Activated CD8-positive, alpha-beta memory T cell treated with anti-CD3 and anti-CD28 coated beads, Interleukin-2, amount 10 ng/mL, durations not matched to agents 7 days and 5 days (primary cell): ENCODE results near the gene NOTUM. TPM values are rescaled to one million over a fixed set of nuclear protein-coding genes. Genes with fewer than 3 reads are reported as not detected.
A peak's percentile ranks its signal among the peaks of the same experiment; 100 is the strongest.

ENCODE experiments used
- ATAC-seq: fragments of 150-1000 bp; cut with Tn5 transposase; one replicate; pipeline ENCODE4 v1.10.0; 2021; ENCODE audit warnings: moderate library complexity
- CTCF ChIA-PET: fragments of 350-600 bp; sonication (Branson Sonifier 250); formaldehyde crosslinking; loops from one replicate; lab custom pipeline; 2021; ENCODE audit warnings: antibody characterized with exemption; lab: Charles Lee
- DNase-seq: peaks from one replicate; pipeline ENCODE4 v3.0.0-alpha.2; 2020
- H3K27ac Mint-ChIP-seq: one replicate; pipeline ENCODE4 v1.8.0; 2021; ENCODE audit warnings: mild to moderate bottlenecking, mixed read lengths
- H3K27me3 Mint-ChIP-seq: one replicate; pipeline ENCODE4 v1.8.0; 2021; ENCODE audit warnings: mixed read lengths
- H3K36me3 Mint-ChIP-seq: one replicate; pipeline ENCODE4 v1.8.0; 2021; ENCODE audit warnings: mild to moderate bottlenecking, mixed read lengths
- H3K4me1 Mint-ChIP-seq: one replicate; pipeline ENCODE4 v1.8.0; 2021; ENCODE audit warnings: mixed read lengths
- H3K4me3 Mint-ChIP-seq: one replicate; pipeline ENCODE4 v1.8.0; 2021; ENCODE audit warnings: mild to moderate bottlenecking, moderate library complexity, mixed read lengths
- H3K9me3 Mint-ChIP-seq: one replicate; pipeline ENCODE4 v1.8.0; 2022; ENCODE audit warnings: low read depth, mixed read lengths
- total RNA-seq, 2 experiments: library from RNA; stranded (reverse); gene quantifications; one replicate each; pipeline ENCODE4 v1.2.3, GENCODE V29; 2021

NOTUM gene
- total RNA-seq, 2 experiments from 2014 or later = 0.21 TPM; not detected in 1

GRCh38 chr17:81978524-81979298 is 17.7 kb upstream of the NOTUM start:
- peak overlapping the region; percentile 53 for H3K4me3 Mint-ChIP-seq

DNA sequence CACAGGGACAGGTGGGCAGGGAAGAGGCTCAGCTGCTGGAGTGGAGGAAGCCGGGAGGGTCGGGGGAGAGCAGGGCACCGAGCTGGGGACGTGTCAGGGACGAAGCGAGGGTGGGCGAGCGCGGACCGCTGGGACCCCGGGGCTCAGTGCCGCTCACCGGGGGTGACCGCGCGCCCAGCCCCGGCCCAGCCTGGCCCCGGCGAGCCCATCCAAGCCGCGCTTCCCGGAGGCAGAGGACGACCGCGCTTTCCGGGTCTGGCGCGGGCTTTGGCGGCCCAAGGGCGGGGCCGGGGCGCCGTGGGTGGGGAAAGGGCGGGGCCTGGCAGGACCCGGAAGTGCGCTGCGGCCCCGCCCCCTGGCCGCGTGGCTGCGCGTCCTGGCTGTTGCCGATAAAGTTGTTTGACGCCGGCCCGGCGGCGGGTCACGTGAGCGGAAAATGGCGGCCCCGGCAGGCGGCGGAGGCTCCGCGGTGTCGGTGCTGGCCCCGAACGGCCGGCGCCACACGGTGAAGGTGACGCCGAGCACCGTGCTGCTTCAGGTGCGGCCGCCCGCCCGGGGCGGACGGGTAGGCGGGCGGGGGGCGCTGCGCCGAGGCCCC is 16.3 kb upstream of the NOTUM start, which contains the start of gene ASPSCR1:
Gene ASPSCR1 (plus strand): TSS at position 419 of the 598 bp plus-strand sequence. CDS start 18 bp downstream, at position 437.
- Mint-ChIP-seq H3K27ac (peak within 1 kb of the TSS; percentile 98), H3K9me3 (no peaks in the 10 kb centered on the region), H3K4me1 (peaks cover 29% of the 10 kb centered on the region), H3K4me3 (peak within 1 kb of the TSS; percentile 93), H3K36me3 (peaks cover 1% of the 10 kb centered on the region), H3K27me3 (peaks cover 5% of the 10 kb centered on the region)
- ATAC-seq (peak; percentile 89), DNase-seq (peak; percentile 91)
- CTCF ChIA-PET = interaction anchor here (0.7 to 3.0 kb wide), 5 partner anchors 11 to 45 kb away, joined by 3 to 22 read pairs (median 5); partner anchors contain the start of genes CENPX and LRRC45

More at GRCh38 chr17:81978524-81979298, 17.7 kb upstream of the NOTUM start:
- no peak for ATAC-seq
- Mint-ChIP-seq H3K27ac (peak overlapping the region; percentile 17), H3K9me3 (no peaks in the 10 kb centered on the region), H3K27me3 (peaks cover 5% of the 10 kb centered on the region), H3K36me3 (peaks cover 1% of the 10 kb centered on the region), H3K4me1 (peaks cover 29% of the 10 kb centered on the region)
- DNase-seq = no peak
- CTCF ChIA-PET = interaction anchor here (0.7 to 1.5 kb wide), 4 partner anchors 10 to 51 kb away, joined by 3 to 6 read pairs (median 3); no protein-coding TSS in a partner anchor

DNA sequence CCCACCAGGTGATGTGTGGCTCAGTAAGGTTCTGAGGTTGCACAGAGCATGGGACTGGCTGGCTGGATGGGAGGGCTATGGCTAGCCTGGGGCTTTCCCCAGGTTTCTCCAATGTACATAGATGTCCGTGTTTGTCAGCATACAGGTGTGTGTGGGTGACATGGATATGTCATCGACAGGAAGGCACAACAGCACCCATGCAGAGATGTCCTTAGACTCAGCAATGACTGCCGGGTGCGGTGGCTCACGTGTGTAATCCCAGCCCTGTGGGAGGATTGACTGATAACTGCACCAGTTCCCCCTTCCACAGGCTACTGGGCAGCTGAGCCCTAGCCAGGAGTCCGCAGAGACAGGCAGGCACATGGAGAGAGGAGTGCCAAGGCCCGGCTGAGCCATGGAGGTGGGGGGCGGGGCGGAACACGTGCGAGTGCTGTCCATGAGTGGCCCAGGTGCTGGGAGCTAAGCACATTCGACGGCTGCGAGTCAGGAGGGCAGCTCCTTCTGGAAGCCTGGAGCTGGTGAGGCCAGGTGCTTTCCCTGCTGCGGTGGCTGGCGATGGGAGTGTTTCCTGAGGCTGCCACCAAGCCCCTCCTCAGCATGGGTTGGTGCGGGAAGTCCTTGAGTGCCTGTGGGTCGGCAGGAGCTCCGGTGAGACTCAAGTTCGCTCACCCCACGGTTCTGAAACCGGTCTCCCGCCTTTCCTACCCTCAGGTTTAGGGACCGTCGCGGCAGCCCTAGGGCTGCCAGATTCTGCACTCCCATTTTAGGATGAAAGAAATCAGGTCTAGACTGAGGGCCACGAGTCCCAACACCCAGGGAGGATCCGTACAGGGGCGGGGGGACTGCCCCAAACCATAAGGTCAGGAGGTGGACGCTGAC is 15.6 kb upstream of the NOTUM start:
- H3K4me3 Mint-ChIP-seq = peak overlapping the region; percentile 93
- H3K9me3 Mint-ChIP-seq = no peaks in the 10 kb centered on the region
- peak overlapping the region; percentile 98 for H3K27ac Mint-ChIP-seq
- H3K4me1 Mint-ChIP-seq = peaks cover 28% of the 10 kb centered on the region
- H3K36me3 Mint-ChIP-seq = peaks cover 1% of the 10 kb centered on the region
- H3K27me3 Mint-ChIP-seq = peaks cover 5% of the 10 kb centered on the region
- ATAC-seq (no peak), DNase-seq (peak; percentile 53)
- CTCF ChIA-PET = interaction anchor here (0.9 to 3.0 kb wide), 4 partner anchors 10 to 46 kb away, joined by 4 to 22 read pairs (median 6); partner anchors contain the start of genes CENPX and LRRC45

DNA sequence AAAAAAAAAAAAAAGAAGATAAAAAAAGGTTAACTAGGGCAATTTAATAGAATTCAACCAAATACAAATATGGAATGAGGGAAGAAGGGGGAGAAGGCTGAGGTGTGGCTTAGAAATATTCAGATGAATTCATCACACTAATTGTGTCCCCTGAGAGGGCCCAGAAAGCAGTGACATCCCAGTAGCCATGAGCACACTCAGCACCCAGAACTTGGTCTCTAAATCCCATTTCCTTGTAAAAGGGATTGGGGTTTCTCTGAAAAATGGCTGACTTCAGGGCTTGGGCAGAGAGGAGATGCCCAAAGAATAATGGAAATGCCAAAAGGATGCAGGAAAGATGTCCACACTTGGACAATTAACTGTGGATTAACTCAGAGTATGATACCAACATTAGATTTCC is 12.4 kb upstream of the NOTUM start:
- Mint-ChIP-seq H3K4me3 (no peak overlapping the region), H3K27me3 (peaks cover 5% of the 10 kb centered on the region), H3K36me3 (peaks cover 1% of the 10 kb centered on the region), H3K4me1 (peaks cover 9% of the 10 kb centered on the region), H3K27ac (no peak overlapping the region), H3K9me3 (no peaks in the 10 kb centered on the region)
- DNase-seq (no peak), ATAC-seq (no peak)
- CTCF ChIA-PET = no interaction called here

- Mint-ChIP-seq H3K4me3 (no peak overlapping the region), H3K4me1 (peaks cover 7% of the 10 kb centered on the region), H3K36me3 (no peaks in the 10 kb centered on the region), H3K9me3 (no peaks in the 10 kb centered on the region), H3K27ac (no peak overlapping the region), H3K27me3 (peaks cover 10% of the 10 kb centered on the region)
- ATAC-seq = no peak
- CTCF ChIA-PET = interaction anchor here (1.1 to 2.8 kb wide), 7 partner anchors 9 to 69 kb away, joined by 3 to 20 read pairs (median 5); partner anchors contain the start of gene DCXR
- DNase-seq = no peak
Observed at GRCh38 chr17:81968850-81969812, 8.1 kb upstream of the NOTUM start.

DNA sequence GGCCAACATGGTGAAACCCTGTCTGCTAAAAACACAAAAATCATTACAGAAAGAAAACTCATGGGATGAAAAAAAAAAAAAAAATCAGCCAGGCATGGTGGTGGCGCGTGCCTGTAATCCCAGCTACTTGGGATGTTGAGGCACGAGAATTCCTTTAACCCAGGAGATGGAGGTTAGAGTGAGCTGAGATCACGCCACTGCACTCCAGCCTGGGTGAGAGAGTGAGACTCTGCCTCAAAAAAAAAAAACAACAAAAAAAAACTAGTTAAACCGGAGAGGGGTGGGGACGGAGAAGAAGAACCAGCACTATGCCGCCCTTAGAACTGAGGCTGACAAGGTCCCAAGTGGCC is 7.4 kb upstream of the NOTUM start:
- DNase-seq = no peak
- peaks cover 17% of the 10 kb centered on the region for H3K27me3 Mint-ChIP-seq
- no peaks in the 10 kb centered on the region for H3K36me3 Mint-ChIP-seq
- H3K9me3 Mint-ChIP-seq = no peaks in the 10 kb centered on the region
- peaks cover 7% of the 10 kb centered on the region for H3K4me1 Mint-ChIP-seq
- peak overlapping the region; percentile 47 for H3K4me3 Mint-ChIP-seq
- ATAC-seq = no peak
- CTCF ChIA-PET = interaction anchor here (1.1 to 2.8 kb wide), 7 partner anchors 9 to 70 kb away, joined by 3 to 20 read pairs (median 5); partner anchors contain the start of gene DCXR
- H3K27ac Mint-ChIP-seq = no peak overlapping the region

- no peaks in the 10 kb centered on the region for H3K36me3 Mint-ChIP-seq
- peaks cover 23% of the 10 kb centered on the region for H3K27me3 Mint-ChIP-seq
- DNase-seq (peak; percentile 90), ATAC-seq (peak; percentile 97)
- H3K4me3 Mint-ChIP-seq = peak overlapping the region; percentile 47
- H3K27ac Mint-ChIP-seq = peak overlapping the region; percentile 43
- H3K4me1 Mint-ChIP-seq = peaks cover 7% of the 10 kb centered on the region
- CTCF ChIA-PET = interaction anchor here (0.6 to 2.8 kb wide), 10 partner anchors 8 to 258 kb away, joined by 3 to 20 read pairs (median 4); partner anchors contain the start of gene DCXR
- no peaks in the 10 kb centered on the region for H3K9me3 Mint-ChIP-seq
Observed at GRCh38 chr17:81967533-81968395, 6.8 kb upstream of the NOTUM start.

GRCh38 chr17:81967244-81967532 is 6.2 kb upstream of the NOTUM start:
- Mint-ChIP-seq H3K27ac (no peak overlapping the region), H3K9me3 (no peaks in the 10 kb centered on the region), H3K27me3 (peaks cover 29% of the 10 kb centered on the region), H3K4me3 (no peak overlapping the region), H3K4me1 (peaks cover 7% of the 10 kb centered on the region), H3K36me3 (no peaks in the 10 kb centered on the region)
- ATAC-seq (no peak), DNase-seq (no peak)
- CTCF ChIA-PET = interaction anchor here (1.1 to 2.8 kb wide), 5 partner anchors 10 to 71 kb away, joined by 3 to 20 read pairs (median 5); partner anchors contain the start of gene DCXR

DNA sequence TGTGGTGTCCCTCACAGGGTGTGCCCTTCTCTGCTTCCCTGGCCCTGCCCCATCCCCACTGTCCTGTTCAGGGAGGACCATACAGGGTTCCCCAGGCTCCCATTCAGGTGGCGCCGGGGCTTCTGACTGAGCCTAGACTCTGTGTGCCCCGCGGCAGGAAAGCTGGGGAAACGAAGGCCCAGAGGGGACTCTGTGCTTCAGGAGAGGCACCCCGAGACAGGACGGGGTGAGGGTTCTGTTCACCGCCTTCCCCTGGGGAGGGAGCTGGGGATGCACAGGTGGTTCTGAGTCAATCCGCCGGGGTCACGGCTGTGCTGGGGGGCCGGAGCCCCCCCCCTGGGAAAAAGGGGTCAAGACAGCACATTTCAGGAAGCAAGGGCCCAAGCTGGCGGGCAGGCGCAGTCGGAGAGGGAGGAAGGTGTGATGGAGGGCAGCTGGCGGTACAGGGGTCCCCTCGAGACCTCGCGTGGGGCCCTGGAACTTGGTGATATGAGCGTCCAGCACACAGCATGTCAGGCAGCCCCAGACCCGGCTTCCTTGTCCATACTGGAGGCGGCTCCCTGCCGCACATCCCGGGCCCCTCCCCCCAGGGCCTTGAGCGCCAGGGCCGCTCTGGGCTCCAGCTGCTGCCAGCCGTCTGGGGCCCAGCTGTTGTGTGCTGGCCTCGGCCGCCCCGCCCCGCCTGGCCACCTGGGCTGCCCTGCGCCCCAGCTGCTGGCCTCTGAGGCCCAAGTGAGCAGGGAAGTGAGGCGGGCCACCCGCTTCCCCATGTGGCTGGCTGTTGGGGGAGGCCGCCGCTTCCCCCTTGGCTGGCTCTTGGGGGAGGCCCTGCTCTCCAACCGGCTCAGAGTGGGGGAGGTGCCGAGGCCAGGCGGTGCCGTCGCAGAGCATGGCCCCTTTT is 5.6 kb upstream of the NOTUM start:
- no peak for ATAC-seq
- Mint-ChIP-seq H3K9me3 (no peaks in the 10 kb centered on the region), H3K4me1 (peaks cover 7% of the 10 kb centered on the region), H3K36me3 (no peaks in the 10 kb centered on the region), H3K4me3 (no peak overlapping the region), H3K27ac (no peak overlapping the region), H3K27me3 (peaks cover 31% of the 10 kb centered on the region)
- CTCF ChIA-PET = interaction anchor here (1.1 to 2.8 kb wide), 3 partner anchors 10 to 54 kb away, joined by 3 to 20 read pairs (median 4); no protein-coding TSS in a partner anchor
- no peak for DNase-seq

GRCh38 chr17:81964081-81964849 is 3.3 kb upstream of the NOTUM start:
- CTCF ChIA-PET = interaction anchor here (1.8 to 2.4 kb wide), 2 partner anchors 40 to 56 kb away, joined by 4 to 13 read pairs; no protein-coding TSS in a partner anchor
- no peak overlapping the region for H3K27ac Mint-ChIP-seq
- H3K4me3 Mint-ChIP-seq = no peak overlapping the region

More at GRCh38 chr17:81964081-81964849, 3.3 kb upstream of the NOTUM start:
- DNase-seq = no peak
- H3K36me3 Mint-ChIP-seq = no peaks in the 10 kb centered on the region
- peaks cover 7% of the 10 kb centered on the region for H3K4me1 Mint-ChIP-seq
- no peak for ATAC-seq
- H3K27me3 Mint-ChIP-seq = peaks cover 31% of the 10 kb centered on the region
- no peaks in the 10 kb centered on the region for H3K9me3 Mint-ChIP-seq
